GM12878 (cell line): ENCODE data around the gene ACADVL.

Experiments used
- RAD51 ChIP-seq: fragments of 450-650 bp; IDR thresholded peaks from 2 replicates; pipeline ENCODE4 v1.6.1; 2016; ENCODE audit warnings: moderate library complexity, mild to moderate bottlenecking, inconsistent platforms
- SUZ12 ChIP-seq: fragments of 200-600 bp; sonication (generic); IDR thresholded peaks from one replicate; pipeline ENCODE4 v1.6.1; 2018; ENCODE audit warnings: antibody characterized with exemption, mild to moderate bottlenecking; ENCODE audit not compliant: unreplicated experiment
- YY1 ChIP-seq: IDR thresholded peaks from 2 replicates; pipeline ENCODE4 v1.6.1; 2011; ENCODE audit warnings: low read depth, mild to moderate bottlenecking, low read length
- TF ChIP-seq, protein P1 (sequence below), 3 experiments: IDR thresholded peaks in 2 of 3; conservative IDR thresholded peaks in 1 of 3; 2 replicates each; pipeline ENCODE4 v1.5.1; 2011; ENCODE audit warnings: low read depth in 3 of 3, low read length in 3 of 3, mild to moderate bottlenecking in 3 of 3, control low read depth in 2 of 3, moderate library complexity in 2 of 3, inconsistent platforms in 1 of 3, mixed read lengths in 1 of 3; ENCODE audit not compliant: control insufficient read depth in 2 of 3, insufficient read depth in 1 of 3; ENCODE audit errors: extremely low read depth in 1 of 3
- TF ChIP-seq, protein P2 (sequence below): fragments of 150-350 bp; IDR thresholded peaks from 2 replicates; pipeline ENCODE4 v1.6.1; 2016; ENCODE audit warnings: low read depth, low read length

DNA sequence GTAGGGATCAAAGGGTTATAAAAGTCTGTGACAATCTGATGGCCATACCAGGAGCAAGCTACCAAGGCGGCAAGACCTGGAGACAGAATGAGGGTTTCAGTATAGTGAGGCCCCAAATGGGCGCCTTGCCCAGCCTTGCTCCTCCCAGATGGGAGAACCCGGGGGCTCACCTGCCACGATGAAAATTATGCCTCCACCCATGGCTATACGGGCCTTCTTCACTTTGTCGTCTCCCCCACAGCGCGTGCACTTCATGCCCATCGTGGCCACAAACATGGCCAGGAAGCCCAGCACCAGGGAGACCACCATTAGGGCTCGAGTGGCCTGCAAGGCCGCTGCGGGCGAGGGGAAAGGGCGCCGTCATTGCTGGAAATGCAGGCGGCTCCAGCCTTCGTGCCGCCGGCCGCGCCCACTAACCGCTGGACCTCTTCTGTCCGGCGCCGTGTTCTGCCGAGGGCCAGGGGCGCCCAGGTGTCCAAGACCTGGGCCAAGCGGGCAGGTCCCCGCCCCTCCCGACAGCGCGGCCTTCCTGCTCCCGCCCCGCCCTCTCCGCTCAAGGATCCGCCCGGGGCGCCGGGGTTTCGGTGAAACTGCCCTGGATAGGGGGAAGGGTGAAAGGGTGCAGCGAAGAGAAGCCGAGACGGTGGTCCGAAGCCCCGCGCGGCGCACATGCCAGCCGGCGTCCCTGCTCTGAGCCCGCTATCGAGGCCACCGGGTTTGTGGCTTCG is 41.1 kb downstream of the ACADVL start:
- TF ChIP-seq RAD51 (no peak), YY1 (no peak), SUZ12 (no peak)
- TF ChIP-seq, protein P1, sequence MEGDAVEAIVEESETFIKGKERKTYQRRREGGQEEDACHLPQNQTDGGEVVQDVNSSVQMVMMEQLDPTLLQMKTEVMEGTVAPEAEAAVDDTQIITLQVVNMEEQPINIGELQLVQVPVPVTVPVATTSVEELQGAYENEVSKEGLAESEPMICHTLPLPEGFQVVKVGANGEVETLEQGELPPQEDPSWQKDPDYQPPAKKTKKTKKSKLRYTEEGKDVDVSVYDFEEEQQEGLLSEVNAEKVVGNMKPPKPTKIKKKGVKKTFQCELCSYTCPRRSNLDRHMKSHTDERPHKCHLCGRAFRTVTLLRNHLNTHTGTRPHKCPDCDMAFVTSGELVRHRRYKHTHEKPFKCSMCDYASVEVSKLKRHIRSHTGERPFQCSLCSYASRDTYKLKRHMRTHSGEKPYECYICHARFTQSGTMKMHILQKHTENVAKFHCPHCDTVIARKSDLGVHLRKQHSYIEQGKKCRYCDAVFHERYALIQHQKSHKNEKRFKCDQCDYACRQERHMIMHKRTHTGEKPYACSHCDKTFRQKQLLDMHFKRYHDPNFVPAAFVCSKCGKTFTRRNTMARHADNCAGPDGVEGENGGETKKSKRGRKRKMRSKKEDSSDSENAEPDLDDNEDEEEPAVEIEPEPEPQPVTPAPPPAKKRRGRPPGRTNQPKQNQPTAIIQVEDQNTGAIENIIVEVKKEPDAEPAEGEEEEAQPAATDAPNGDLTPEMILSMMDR (IDR thresholded peaks at IDR 0.05 in 2 of 3, conservative IDR thresholded peaks at IDR 0.05 in 1 of 3; ENCODE audit: control insufficient read depth in 2 of 3, extremely low read depth in 1 of 3, insufficient read depth in 1 of 3, low read depth in 3 of 3, low read length in 3 of 3) = no peak
- TF ChIP-seq, protein P2, sequence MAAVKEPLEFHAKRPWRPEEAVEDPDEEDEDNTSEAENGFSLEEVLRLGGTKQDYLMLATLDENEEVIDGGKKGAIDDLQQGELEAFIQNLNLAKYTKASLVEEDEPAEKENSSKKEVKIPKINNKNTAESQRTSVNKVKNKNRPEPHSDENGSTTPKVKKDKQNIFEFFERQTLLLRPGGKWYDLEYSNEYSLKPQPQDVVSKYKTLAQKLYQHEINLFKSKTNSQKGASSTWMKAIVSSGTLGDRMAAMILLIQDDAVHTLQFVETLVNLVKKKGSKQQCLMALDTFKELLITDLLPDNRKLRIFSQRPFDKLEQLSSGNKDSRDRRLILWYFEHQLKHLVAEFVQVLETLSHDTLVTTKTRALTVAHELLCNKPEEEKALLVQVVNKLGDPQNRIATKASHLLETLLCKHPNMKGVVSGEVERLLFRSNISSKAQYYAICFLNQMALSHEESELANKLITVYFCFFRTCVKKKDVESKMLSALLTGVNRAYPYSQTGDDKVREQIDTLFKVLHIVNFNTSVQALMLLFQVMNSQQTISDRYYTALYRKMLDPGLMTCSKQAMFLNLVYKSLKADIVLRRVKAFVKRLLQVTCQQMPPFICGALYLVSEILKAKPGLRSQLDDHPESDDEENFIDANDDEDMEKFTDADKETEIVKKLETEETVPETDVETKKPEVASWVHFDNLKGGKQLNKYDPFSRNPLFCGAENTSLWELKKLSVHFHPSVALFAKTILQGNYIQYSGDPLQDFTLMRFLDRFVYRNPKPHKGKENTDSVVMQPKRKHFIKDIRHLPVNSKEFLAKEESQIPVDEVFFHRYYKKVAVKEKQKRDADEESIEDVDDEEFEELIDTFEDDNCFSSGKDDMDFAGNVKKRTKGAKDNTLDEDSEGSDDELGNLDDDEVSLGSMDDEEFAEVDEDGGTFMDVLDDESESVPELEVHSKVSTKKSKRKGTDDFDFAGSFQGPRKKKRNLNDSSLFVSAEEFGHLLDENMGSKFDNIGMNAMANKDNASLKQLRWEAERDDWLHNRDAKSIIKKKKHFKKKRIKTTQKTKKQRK = no peak
